GM13977 (cell line): ENCODE results near the gene NELFA.
"Not testable (repeated sequence)": the region's sequence is repeated elsewhere in the genome, so short reads cannot be mapped to it uniquely, and the experiment has no call there.

Experiments used
- DNase-seq: peaks from one replicate; pipeline ENCODE4 v3.0.0; 2012; ENCODE audit warnings: low spot score
- in situ Hi-C: fragments of 300-500 bp; cut with MboI; formaldehyde crosslinking; loops from one replicate; pipeline ENCODE4 v1.12.0; 2022; ENCODE audit warnings: low sequenced_read_pairs, low pct_unique_long_range_greater_than_20kb, mixed read lengths, inconsistent platforms; ENCODE audit not compliant: unreplicated experiment
- TF ChIP-seq, protein P1 (sequence below): IDR thresholded peaks from 2 replicates; pipeline ENCODE4 v1.5.1; 2012; ENCODE audit warnings: mild to moderate bottlenecking, control low read depth; ENCODE audit not compliant: insufficient read depth; ENCODE audit errors: extremely low read depth, missing control alignments

Gene NELFA

DNA sequence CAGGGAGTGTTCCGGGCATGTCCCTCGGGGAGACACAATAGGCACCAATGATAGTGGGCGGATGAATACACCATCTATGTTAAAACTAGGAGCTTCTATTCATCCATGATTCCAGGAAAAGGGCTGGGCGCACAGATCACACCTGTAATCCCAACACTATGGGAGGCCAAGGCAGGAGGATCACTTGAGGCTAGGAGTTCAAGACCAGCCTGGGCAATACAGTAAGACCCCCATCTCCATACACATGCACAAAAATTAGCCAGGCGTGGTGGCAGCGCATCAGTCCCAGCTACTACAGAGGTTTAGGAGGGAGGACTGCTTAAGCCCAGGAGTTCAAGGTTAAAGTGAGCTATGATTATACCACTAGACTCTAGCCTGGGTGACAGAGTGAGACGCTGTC, 2.4 kb downstream of the NELFA start:
- in situ Hi-C loops: no loop called here
- TF ChIP-seq, protein P1, sequence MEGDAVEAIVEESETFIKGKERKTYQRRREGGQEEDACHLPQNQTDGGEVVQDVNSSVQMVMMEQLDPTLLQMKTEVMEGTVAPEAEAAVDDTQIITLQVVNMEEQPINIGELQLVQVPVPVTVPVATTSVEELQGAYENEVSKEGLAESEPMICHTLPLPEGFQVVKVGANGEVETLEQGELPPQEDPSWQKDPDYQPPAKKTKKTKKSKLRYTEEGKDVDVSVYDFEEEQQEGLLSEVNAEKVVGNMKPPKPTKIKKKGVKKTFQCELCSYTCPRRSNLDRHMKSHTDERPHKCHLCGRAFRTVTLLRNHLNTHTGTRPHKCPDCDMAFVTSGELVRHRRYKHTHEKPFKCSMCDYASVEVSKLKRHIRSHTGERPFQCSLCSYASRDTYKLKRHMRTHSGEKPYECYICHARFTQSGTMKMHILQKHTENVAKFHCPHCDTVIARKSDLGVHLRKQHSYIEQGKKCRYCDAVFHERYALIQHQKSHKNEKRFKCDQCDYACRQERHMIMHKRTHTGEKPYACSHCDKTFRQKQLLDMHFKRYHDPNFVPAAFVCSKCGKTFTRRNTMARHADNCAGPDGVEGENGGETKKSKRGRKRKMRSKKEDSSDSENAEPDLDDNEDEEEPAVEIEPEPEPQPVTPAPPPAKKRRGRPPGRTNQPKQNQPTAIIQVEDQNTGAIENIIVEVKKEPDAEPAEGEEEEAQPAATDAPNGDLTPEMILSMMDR: no peak
- DNase-seq: no peak

DNA sequence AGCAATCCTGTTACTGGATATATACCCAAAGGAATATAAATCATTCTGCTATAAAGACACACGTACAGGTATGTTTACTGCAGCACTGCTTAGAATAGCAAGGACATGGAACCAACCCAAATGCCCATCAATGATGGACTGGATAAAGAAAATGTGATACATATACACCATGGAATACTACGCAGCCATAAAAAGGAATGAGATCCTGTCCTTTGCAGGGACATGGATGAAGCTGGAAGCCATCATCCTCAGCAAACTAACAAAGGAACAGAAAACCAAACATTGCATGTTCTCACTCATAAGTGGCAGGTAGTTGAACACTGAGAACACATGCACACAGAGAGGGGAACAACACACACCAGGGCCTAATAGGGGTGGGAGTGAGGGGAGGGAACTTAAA, 5.4 kb downstream of the NELFA start:
- in situ Hi-C loops: not testable (repeated sequence)

DNA sequence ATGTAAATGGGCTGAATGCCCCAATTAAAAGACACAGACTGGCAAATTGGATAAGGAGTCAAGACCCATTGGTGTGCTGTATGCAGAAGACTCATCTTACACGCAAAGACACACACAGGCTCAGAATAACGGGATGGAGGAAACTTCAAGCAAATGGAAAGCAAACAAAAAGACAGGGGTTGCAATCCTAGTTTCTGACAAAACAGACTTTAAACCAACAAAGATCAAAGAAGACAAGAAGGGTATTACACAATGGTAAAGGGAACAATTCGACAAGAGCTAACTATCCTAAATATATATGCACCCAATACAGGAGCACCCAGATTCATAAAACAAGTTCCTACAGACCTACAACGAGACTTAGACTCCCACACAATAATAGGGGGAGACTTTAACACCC, 9.5 kb downstream of the NELFA start:
- in situ Hi-C loops, DNase-seq: not testable (repeated sequence)

More for the DNA sequence above, 5.4 kb downstream of the NELFA start:
- DNase-seq: not testable (repeated sequence)

DNA sequence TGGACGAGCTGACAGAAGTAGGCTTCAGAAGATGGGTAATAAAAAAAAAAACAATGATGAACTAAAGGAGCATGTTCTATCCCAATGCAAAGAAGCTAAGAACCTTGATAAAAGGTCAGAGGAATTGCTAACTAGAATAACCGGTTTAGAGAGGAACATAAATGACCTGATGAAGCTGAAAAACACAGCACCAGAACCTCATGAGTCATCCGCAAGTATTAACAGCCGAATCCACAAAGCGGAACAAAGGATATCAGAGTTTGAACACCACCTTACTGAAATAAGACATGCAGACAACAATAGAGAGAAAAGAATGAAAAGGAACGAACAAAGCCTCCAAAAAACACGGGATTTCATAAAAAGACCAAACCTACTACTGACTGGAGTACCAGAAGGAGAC, 10.5 kb downstream of the NELFA start:
- no peak for DNase-seq
- TF ChIP-seq, protein P1: no peak
- in situ Hi-C loops: no loop called here

DNA sequence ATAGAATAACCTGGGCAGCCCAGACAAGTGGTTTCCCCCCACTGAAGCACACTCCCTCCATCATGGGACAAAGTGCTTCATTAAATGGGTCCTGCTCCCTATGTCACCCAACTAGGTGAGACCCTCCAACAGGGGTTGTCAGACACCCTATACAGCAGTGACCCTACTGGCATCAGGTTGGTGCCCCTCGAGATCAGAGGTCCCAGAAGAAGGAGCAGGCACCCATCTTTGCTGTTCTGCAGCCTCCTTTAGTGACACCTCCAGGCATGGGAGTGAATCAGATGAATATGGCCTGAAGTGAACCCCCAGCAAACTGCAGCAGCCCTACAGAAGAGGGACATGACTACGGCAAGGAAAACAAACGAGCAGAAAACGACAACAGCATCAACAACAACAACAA, 11.1 kb downstream of the NELFA start:
- TF ChIP-seq, protein P1: no peak
- in situ Hi-C loops: no loop called here
- DNase-seq: no peak

DNA sequence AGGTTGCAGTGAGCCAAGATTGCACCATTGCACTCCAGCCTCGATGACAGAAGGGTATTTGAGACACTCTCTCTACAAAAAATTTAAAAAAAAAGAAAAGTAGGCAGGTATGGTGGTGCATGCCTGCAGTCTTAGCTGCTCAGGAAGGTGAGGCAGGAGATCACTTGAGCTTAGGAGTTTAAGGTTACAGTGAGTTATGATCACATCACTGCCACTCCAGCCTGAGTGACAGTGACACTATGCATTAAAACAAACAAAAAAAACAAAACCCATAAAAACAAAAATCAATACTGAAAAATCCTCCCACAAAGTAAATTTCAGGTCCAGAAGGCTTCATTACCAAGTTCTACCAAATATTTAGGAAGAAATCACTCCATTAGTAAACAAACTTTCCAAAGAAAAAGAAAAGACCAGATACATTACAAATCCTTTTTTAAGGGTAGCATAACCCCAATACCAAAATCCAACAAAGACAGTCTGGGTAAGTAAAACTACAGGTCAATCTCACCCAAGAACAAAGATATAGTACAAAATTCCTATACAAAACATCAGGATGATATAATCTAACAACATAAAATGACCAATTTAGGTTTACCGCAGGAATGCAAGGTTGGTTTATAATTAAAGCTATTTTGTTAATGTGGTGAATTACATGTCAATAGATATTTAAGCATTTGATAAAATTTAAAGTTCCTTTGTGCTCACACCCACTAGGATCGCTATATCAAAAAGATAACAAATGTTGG, 11.7 kb downstream of the NELFA start:
- in situ Hi-C loops: no loop called here
- no peak for DNase-seq
- TF ChIP-seq, protein P1: no peak

DNA sequence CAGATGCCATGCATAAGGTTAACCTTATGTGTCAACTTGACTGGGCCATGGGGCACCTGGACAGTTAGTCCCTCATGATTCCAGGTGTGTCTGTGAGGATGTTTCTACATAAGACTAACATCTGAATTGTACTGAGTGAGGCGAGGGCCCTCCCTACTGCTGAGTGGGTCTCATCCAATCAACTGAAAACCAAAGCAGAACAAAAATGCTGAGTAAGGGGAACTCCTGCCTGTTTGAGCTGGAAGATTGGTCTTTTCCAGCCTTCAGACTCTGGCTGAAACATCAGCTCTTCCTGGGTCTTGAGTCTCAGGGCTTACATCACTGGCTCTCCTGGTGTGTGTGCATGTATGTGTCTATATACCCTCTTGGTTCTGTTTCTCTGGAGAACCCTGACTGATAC, 13.8 kb downstream of the NELFA start:
- in situ Hi-C loops: no loop called here
- TF ChIP-seq, protein P1: no peak
- no peak for DNase-seq

DNA sequence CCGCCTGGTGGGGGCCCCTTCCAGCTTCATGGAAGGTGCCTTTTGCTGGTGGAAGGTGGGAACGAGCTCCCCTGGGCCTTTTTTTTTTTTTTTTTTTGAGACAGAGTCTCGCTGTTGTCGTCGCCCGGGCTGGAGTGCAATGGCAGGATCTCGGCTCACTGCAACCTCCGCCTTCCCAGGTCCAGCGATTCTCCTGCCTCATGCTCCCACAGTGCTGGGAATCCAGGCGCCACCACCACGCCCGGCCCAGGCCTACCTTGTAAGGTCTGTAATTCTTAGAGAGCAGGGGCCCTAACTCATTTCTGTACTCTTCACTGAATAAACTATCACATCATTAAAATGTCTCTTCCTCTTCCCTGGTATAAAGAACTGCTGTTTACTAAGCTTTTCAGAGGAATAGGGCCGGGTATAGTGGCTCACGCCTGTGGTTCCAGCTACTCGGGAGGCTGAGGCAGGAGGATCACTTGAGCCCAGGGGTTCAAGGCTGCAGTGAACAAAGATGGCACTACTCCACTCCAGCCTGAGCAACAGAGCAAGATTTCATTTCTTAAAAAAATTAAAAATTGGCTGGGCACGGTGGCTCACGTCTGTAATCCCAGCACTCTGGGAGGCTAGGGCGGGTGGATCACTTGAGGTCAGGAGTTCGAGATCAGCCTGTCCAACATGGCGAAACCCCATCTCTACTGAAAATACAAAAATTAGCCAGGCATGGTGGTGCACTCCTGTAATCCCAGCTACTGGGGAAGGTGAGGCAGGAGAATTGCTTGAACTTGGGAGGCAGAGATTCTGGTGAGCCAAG, 14.9 kb downstream of the NELFA start:
- DNase-seq, in situ Hi-C loops: not testable (repeated sequence)
